Subcutaneous abdominal adipose tissue (tissue), 5 donors: Measurements from ENCODE around the gene ULBP3.
A peak's percentile ranks its signal among the peaks of the same experiment; 100 is the strongest.
"Not testable (repeated sequence)": the region's sequence is repeated elsewhere in the genome, so short reads cannot be mapped to it uniquely, and the experiment has no call there.

Source experiments
- H3K27ac ChIP-seq: one replicate; pipeline ENCODE4 v1.7.0; 2013; ENCODE audit warnings: low read depth, mild to moderate bottlenecking, inconsistent platforms, low read length, moderate library complexity
- H3K27me3 ChIP-seq, 5 donors: one replicate each; pipeline ENCODE4 v1.7.0; 2013; ENCODE audit warnings: low read length in 5 of 5, inconsistent platforms in 1 of 5; ENCODE audit not compliant: control insufficient read depth in 5 of 5, insufficient read depth in 4 of 5
- H3K36me3 ChIP-seq, 5 donors: one replicate each; pipeline ENCODE4 v1.7.0; 2013; ENCODE audit warnings: low read length in 5 of 5; ENCODE audit not compliant: control insufficient read depth in 5 of 5, insufficient read depth in 5 of 5
- H3K4me1 ChIP-seq, 5 donors: one replicate each; pipeline ENCODE4 v1.7.0; 2013; ENCODE audit warnings: low read length in 5 of 5, mild to moderate bottlenecking in 3 of 5, moderate library complexity in 1 of 5; ENCODE audit not compliant: control insufficient read depth in 5 of 5, insufficient read depth in 5 of 5
- H3K4me3 ChIP-seq, 5 donors: one replicate each; pipeline ENCODE4 v1.7.0; 2013; ENCODE audit warnings: low read length in 5 of 5, low read depth in 1 of 5
- H3K9ac ChIP-seq, 5 donors: one replicate each; pipeline ENCODE4 v1.7.0; 2013; ENCODE audit warnings: low read length in 5 of 5, mild to moderate bottlenecking in 4 of 5, moderate library complexity in 3 of 5
- H3K9me3 ChIP-seq, 5 donors: one replicate each; pipeline ENCODE4 v1.7.0; 2013; ENCODE audit warnings: low read length in 5 of 5; ENCODE audit not compliant: control insufficient read depth in 5 of 5
- donor health status: healthy.
- donor health status: healthy.
- donor health status: healthy.
- donor health status: healthy.
- donor health status: healthy.

Gene ULBP3

DNA sequence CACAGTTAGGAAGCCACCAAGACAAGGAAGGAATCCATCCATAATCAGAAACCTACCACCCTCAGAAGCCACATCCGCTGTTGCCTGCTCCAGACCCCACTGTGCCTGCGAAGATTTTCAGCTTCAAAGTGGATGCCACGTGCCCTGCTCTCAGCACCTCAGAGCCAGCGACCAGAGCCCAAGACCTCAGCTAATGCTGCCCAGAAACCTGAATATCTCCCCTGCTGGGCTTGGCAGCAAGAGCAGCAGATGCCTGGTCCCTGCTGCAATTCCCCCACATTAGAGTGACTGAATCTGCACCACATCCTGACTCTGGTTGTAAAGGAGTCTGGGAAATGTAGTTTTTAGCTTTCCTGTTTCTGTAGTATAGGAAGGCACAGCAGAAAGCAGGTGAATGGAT lies 10.7 kb upstream of the ULBP3 start:
- Histone ChIP-seq H3K36me3 (no peaks in the 10 kb centered on the region), H3K27ac (no peak overlapping the region), H3K9ac (no peak overlapping the region), H3K27me3 (peaks cover 0 to 7% (median 6%) of the 10 kb centered on the region in 5 donors), H3K4me1 (peaks cover 0 to 2% (median 0%) of the 10 kb centered on the region in 5 donors), H3K4me3 (no peak overlapping the region), H3K9me3 (no peaks in the 10 kb centered on the region)

DNA sequence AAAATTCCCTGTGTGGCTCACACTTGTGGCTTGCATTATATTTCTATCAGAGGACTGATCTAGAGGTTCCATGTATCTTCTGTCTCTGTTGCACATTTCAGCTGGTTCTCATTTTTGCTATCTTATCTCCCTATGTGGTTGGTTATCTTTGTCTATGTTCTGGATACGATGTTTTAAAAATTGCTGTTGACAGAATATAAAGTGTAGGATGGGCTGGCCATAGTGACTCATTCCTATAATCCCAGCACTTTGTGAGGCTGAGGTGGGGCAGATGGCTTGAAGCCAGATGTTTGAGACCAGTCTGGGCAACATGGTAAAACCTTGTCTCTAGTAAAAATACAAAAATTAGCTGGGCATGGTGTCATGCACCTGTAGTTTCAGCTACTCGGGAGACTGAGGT lies 9.9 kb upstream of the ULBP3 start:
- H3K9ac ChIP-seq: no peak overlapping the region
- no peak overlapping the region for H3K27ac ChIP-seq

DNA sequence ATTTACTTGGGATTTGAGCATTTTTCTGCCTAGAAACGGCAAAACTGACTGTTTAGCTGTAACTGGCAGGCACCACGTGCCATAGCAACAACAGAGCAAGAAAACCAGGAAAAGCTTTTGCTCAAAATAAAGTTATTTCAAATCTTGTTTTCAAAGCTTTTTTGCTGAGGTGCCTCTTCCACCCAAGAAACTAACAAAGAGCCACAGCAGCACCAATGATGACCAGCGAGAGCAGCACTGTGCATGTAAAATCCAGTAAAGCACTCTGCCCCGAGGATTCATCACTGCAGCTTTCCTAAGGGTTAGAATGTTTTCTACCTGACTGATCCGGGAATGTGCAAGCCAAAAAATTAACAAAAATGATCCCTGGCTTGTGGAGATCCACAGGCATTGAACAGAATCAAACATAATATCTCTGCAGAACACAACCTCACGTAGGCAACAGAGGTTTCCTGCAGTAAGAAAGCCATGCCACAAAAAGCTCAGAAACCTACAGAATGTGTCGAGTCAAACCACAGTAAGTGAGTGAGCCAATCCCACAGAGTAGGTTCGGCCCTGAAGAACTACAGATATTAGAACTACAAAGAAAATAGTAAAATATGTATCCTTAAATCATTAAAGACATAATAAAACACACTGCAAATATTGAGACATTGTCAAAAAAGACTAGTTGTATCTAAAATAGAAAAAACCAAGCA lies 7.4 kb upstream of the ULBP3 start:
- peaks cover 0 to 7% (median 6%) of the 10 kb centered on the region in 5 donors for H3K4me1 ChIP-seq

More for the DNA sequence above, 9.9 kb upstream of the ULBP3 start:
- peaks cover 0 to 7% (median 5%) of the 10 kb centered on the region in 5 donors for H3K27me3 ChIP-seq
- H3K36me3 ChIP-seq: no peaks in the 10 kb centered on the region
- H3K4me1 ChIP-seq: peaks cover 0 to 2% (median 0%) of the 10 kb centered on the region in 5 donors
- no peaks in the 10 kb centered on the region for H3K9me3 ChIP-seq
- H3K4me3 ChIP-seq: no peak overlapping the region

DNA sequence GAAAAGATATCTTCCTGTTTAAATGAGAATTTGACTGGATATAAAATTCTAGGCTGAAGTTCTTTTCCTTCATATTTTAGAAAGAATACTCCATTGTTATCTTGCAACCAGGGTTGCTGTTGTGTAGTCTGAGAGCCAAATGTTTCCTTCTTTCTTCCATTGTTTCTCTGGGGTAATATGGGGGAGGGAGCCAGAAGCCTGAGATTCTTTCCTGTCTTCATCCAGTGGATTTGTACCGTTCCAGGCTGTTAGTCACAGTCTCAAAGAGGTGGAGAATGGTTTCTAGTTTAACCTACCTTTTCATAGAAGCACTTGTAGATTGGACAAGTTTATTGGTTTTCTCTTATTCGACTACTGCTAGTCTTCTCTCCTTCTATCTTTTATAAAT lies 6.1 kb upstream of the ULBP3 start:
- Histone ChIP-seq H3K27me3 (peaks cover 0 to 7% (median 5%) of the 10 kb centered on the region in 5 donors), H3K9me3 (no peaks in the 10 kb centered on the region), H3K9ac (no peak overlapping the region), H3K4me3 (no peak overlapping the region), H3K36me3 (no peaks in the 10 kb centered on the region), H3K27ac (no peak overlapping the region), H3K4me1 (peaks cover 0 to 6% (median 5%) of the 10 kb centered on the region in 5 donors)

More for the DNA sequence above, 7.4 kb upstream of the ULBP3 start:
- Histone ChIP-seq H3K4me3 (no peak overlapping the region), H3K27me3 (peaks cover 0 to 7% (median 5%) of the 10 kb centered on the region in 5 donors), H3K27ac (no peak overlapping the region), H3K9me3 (no peaks in the 10 kb centered on the region), H3K36me3 (no peaks in the 10 kb centered on the region), H3K9ac (no peak overlapping the region)

DNA sequence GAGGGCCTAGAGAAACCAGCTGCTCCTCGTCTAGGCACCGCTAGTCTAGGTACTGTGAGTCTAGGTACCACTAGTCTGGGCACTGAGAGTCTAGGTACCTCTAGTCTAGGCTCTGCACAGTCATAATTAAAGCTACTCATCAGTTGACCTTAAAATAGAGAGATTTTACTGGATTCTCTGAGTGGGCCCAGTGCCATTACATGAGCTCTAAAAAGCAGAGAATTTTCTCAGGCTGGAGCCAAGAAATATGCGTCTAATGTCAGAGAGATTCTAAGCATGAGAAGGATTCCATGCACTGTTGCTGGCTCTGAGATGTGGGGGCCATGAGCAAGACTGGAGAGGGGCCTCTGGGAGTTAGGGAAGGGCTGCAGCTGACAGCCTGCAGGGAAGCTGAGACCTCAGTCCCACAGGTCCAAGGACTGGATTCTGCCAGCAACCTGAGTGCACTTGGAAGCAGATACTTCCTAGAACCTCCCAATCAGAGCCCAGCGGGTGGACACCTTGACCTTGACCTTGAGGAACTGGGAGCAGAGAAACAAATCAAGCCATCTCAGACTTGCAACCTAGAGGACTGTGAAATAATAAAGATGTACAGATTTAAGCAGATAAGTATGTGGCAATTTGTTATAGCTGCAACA lies 5.6 kb upstream of the ULBP3 start:
- H3K9ac ChIP-seq, H3K27me3 ChIP-seq, H3K36me3 ChIP-seq, H3K4me3 ChIP-seq, H3K27ac ChIP-seq, H3K9me3 ChIP-seq, H3K4me1 ChIP-seq: not testable (repeated sequence)

DNA sequence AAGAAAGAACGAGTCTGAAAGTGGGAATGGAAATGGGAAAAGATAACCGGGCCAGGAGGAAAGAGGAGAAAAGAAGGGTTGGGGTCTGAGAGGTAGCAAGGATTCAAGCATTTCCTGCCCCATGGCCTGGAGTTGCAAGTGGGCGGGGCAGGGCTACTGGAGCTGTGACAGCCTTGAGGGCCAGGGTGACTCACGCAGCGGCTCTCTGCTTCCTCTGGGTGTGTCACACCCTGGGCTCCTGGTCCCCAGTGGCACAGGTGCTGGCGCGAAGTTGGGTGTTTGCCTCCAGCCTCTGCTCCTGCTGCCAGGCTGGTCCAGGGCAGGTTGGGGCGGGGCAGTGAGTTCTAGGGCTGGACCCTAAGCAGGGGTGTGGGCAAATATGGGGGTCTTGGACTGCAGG lies 3.3 kb upstream of the ULBP3 start:
- H3K27ac ChIP-seq: no peak overlapping the region
- no peak overlapping the region for H3K9ac ChIP-seq
- no peaks in the 10 kb centered on the region for H3K36me3 ChIP-seq
- H3K4me1 ChIP-seq: peaks cover 1 to 22% (median 18%) of the 10 kb centered on the region in 5 donors
- no peaks in the 10 kb centered on the region for H3K9me3 ChIP-seq
- peaks cover 0 to 6% (median 0%) of the 10 kb centered on the region in 5 donors for H3K27me3 ChIP-seq
- no peak overlapping the region for H3K4me3 ChIP-seq

DNA sequence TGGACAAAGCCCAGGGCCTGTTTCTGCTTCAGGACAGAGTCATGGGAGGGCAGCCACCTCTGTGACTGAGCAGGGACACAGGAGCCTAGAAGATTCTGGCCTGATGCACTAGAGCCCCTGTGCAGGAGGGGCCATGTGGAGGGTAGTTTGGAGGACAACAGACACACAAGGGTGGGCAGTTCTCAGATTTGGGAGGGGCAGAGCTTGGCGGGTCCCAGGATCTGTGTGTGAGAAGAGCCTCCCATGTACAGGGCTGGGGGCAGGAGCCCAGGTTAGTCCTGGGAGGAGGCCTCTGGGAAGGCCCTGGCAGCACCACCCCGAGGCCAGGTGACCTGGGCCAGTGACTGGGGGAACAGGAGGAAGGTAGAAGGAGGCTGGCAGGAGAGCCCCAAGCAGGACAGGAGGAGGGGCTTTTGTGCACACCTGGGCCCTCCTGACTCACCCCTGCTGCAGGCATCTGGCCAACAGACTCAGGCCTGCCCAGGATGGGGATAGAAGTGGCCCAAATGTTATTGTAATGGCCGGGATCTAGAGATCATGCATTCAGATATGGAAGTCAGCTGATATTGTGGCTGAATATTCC lies 1.4 kb upstream of the ULBP3 start:
- H3K9me3 ChIP-seq: no peaks in the 10 kb centered on the region
- peaks cover 0 to 6% (median 0%) of the 10 kb centered on the region in 5 donors for H3K27me3 ChIP-seq
- no peaks in the 10 kb centered on the region for H3K36me3 ChIP-seq
- no peak overlapping the region for H3K4me3 ChIP-seq
- peaks cover 1 to 22% (median 18%) of the 10 kb centered on the region in 5 donors for H3K4me1 ChIP-seq
- H3K27ac ChIP-seq: no peak overlapping the region
- no peak overlapping the region for H3K9ac ChIP-seq

DNA sequence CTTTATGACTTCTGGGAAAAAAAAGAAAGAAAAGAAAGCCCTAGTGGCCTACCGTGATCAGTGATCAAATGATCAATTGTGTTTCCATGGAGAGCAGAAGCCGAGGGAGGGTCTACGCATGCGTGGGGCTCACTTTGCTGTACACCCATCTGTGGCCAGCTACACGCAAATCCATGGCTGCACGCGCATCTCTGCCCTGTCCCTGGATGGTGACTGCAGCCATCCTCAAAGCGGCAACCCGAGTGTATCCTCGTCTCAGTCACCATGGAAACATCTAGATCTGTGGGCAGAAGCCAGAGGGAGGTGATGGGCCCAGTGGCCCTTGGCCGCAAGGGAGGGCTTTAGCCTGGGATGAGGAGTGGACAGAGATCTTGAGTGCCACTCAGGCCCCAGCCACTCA lies 785 bp upstream of the ULBP3 start:
- no peaks in the 10 kb centered on the region for H3K36me3 ChIP-seq
- H3K27me3 ChIP-seq: peaks cover 0 to 6% (median 0%) of the 10 kb centered on the region in 5 donors
- H3K9me3 ChIP-seq: no peaks in the 10 kb centered on the region
- H3K27ac ChIP-seq: no peak overlapping the region
- no peak overlapping the region for H3K9ac ChIP-seq
- H3K4me3 ChIP-seq: peak overlapping the region in 2 of 5 donors; percentile 40 to 77
- peaks cover 1 to 22% (median 18%) of the 10 kb centered on the region in 5 donors for H3K4me1 ChIP-seq

DNA sequence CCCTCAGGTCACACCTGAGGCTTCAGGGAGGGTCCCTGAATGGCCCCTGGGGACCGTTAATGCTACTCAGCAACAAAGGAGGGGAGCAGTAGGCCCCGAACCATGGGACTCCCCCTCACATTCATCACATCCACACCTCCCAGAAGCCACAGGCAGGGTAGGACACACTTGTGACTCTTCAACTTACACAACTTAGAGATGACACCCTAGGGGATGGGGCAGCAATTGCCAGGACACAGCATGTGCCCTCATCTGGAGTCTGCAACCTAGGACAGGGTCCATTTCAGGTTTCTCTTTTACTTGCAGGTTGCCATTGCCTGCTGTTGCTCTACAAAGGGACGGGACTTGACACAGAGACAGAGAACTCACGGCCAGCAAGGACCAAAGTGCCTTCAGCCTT lies 770 bp downstream of the ULBP3 start:
- Histone ChIP-seq H3K9ac (peak overlapping the region in 2 of 5 donors; percentile 61 to 69), H3K27me3 (peaks cover 0 to 6% (median 0%) of the 10 kb centered on the region in 5 donors), H3K9me3 (no peaks in the 10 kb centered on the region), H3K4me3 (peak overlapping the region; percentile 53 to 77 (median 72)), H3K4me1 (peaks cover 1 to 22% (median 18%) of the 10 kb centered on the region in 5 donors), H3K27ac (no peak overlapping the region), H3K36me3 (no peaks in the 10 kb centered on the region)

DNA sequence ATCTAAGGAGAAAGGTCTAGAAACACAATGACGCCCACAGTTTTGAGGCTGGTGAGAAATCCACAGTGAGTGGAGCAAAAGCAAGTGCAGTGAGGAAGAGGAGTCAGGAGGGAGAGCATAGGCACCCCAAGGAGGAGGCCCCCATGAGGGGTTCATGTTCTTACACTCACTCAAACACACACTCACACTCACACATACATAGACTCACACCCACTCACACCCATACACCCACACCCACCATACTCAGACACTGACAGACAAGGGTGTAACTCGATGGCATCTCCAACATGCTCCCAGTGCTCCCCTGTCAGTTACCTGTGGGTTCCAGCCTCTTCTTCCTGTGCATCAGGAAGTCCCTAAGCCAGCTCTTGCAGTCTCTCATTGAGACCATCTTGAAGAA lies 3.8 kb downstream of the ULBP3 start:
- H3K36me3 ChIP-seq: no peaks in the 10 kb centered on the region
- H3K9ac ChIP-seq: no peak overlapping the region

More for the DNA sequence above, 3.8 kb downstream of the ULBP3 start:
- H3K9me3 ChIP-seq: no peaks in the 10 kb centered on the region
- peaks cover 3 to 18% (median 15%) of the 10 kb centered on the region in 5 donors for H3K4me1 ChIP-seq
- no peak overlapping the region for H3K4me3 ChIP-seq
- H3K27me3 ChIP-seq: peaks cover 0 to 3% (median 0%) of the 10 kb centered on the region in 5 donors
- H3K27ac ChIP-seq: no peak overlapping the region
